LoVo (cell line): ENCODE results near the gene CCM2.
"Not testable (repeated sequence)": the region's sequence is repeated elsewhere in the genome, so short reads cannot be mapped to it uniquely, and the experiment has no call there.

Source experiments
- DNase-seq: peaks from one replicate; pipeline ENCODE4 v3.0.0-alpha.2; 2016; ENCODE audit warnings: low spot score

CCM2 gene

GRCh38 chr7:44999245-45000092 lies 532 bp upstream of the CCM2 start:
- peak; percentile 100 for DNase-seq

GRCh38 chr7:45001138-45001694 lies 1.2 kb downstream of the CCM2 start:
- DNase-seq = no peak

DNA sequence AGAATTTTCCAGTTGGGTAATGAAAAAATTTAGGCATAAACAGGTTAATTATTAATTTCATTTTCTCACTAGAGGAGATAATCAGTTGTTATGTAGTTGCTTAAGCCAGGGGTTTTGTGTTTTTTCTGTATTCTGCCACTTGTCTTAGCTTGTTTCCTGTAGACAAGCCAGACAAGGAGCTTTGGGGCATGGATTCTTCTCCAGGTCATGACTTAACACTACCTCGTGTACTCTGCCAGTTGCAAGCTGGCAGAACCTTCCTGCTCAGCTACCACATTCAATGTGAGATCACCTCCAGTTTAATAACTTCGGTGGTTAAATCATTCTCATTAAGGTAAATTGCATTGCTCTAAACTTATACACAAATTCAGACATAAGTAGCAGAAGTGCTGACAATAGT lies 1.8 kb downstream of the CCM2 start:
- no peak for DNase-seq

- DNase-seq = no peak
Measured at GRCh38 chr7:45003789-45004188, 3.8 kb downstream of the CCM2 start.

GRCh38 chr7:45007106-45007505 lies 7.1 kb downstream of the CCM2 start:
- no peak for DNase-seq

GRCh38 chr7:45007571-45008328 lies 7.7 kb downstream of the CCM2 start:
- DNase-seq = no peak

- DNase-seq = no peak
Measured at GRCh38 chr7:45013465-45013967, 13.5 kb downstream of the CCM2 start.

GRCh38 chr7:45015313-45015712 lies 15.3 kb downstream of the CCM2 start:
- DNase-seq = no peak

DNA sequence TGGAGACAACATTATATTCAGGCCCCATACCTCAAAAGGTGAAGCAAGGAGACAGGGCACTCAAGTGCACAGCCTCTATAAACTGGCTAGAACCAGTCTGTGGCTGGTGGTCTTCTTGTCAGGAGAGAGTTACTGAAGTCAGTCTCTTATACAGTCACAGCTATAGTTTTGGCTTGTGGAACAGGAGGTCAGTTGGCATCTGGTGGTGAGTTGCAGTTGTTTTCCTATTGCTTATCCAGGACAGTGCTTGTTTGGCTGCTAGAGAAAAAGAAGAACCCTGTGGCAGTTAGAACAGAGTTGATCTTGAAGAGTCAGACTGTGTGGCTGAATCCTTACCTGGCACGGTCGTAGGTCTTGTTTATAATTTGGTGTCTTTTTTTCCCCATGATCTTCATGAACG lies 17.3 kb downstream of the CCM2 start:
- no peak for DNase-seq

GRCh38 chr7:45020915-45021314 lies 20.9 kb downstream of the CCM2 start:
- no peak for DNase-seq

DNA sequence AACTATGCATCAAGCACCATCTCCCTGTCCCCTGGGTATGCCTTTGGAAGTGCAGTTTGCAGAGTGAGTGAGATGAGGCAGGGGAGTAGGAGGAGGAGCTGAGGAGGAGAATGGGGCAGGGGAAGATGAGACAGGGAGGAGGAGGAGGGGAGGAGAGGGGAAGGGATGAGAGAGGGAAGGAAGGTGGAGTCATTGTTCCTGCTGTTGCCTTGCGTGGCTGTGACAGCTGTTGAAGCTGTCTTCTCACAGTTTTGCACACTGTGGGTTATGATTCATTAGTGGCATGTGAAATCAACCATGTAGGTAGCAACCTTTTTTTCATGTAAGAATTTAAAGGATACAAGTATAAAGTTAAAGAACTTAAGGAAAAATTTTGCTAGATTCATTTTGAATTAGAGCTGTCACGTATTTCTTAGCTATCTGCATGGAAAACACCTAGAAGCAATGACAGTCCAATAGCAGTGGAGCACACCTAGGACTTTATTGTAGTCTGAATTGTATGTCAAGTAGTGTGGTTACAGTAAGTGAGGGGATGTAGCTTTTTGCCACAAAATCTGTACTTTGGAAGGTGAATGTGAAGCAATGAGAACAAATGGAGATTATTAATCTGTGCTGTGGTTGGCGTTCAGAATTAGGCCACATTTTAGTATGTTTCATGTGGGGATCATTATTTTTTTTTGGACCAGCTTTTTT lies 21.7 kb downstream of the CCM2 start:
- DNase-seq = no peak

DNA sequence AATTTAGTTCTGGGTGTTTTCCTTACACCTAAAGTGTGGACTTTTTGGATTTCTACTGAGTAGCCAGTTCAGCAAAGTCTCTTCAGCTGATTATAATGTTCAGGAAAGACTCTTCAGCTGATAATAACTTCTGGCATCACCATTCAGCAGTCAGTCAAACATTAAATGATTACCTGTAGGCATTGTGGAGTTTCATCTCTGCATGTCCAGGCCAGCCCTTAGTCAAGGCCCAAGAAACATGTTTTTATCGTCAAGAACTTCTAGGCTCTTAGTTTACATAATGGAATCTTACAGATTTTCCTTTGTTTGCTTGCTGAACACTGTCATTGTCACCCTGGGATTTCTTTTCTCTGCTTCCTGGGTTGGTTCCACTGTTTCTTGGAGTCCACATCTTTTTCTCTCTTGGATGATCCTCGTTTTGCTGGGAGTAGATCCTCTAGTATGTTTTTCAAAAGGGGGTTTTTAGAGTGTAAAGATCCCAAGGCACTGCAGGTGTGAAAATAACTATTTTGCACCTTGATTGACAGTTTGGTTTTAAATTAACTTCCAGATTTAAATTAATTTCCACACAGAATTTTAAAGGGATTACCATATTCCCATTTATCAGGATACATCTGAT lies 24.2 kb downstream of the CCM2 start:
- DNase-seq = no peak

DNA sequence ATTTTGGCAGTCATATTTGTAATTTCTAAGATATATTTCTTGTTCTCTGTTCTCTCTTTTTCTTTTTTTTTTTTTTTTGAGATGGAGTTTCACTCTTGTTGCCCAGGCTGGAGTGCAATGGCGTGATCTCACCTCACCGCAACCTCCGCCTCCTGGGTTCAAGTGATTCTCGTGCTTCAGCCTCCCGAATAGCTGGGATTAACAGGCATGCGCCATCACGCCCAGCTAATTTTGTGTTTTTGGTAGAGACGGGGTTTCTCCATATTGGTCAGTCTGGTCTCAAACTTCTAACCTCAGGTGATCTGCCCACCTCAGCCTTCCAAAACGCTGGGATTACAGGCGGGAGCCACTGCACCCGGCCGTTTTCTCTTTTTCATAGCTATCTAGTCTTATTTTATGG lies 25.5 kb downstream of the CCM2 start:
- DNase-seq = not testable (repeated sequence)

DNA sequence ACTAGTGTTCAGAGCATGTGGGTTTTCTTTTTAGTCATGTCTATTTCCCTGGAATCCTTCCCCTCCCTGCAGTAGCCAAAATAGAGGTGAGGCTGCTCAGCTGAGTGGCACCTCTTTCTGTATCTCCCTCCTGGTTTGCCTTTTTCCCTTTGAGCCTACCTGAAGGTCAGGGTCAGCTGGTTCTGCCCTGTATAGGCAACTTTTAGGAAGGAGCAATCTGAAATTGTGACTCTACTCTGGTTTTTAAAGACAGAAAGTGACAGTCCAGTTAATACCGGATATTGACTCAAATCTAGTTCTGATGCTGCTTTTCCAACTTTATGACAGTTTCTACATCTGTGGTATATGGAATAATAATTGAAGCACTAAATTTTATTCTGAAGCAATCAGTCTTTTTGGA lies 26.0 kb downstream of the CCM2 start:
- no peak for DNase-seq

DNA sequence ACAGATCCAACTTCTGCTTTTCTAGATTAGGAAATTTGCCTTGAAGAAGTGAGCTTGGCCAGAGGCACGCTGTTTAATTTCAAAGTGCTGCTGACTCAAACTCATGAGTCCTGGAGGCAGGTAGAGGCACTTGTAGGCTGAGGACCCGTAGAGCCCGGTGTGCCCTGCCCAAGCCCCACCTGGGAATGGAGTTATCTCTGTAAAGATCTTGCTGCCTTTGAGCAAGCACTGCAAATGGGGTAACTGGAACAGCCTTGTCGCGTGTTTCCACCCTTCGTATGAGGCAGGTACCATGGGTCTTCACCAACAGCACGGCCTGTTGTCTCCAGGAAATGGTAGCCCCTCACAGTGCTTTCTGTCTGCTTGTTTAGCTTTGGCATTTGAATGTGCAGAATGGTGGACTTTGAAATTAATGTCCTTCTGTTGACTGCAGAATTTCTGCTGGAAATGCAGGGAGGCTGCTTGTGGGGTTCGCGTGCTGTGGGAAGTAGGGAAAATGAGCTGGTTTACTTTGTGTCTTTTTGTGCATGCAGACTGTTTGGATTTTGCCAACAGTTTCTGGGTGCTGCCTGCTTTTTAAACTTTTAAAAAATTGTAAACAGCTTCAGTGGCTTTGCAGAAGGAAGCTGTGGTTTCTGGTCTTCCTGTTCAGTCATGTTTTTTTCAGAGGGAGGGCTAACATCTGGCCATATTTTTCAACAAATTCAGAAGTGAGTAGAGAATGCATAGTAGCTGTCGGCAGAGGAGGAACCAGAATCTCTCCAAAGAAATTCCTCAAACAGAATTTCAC lies 27.2 kb downstream of the CCM2 start:
- DNase-seq = no peak

DNA sequence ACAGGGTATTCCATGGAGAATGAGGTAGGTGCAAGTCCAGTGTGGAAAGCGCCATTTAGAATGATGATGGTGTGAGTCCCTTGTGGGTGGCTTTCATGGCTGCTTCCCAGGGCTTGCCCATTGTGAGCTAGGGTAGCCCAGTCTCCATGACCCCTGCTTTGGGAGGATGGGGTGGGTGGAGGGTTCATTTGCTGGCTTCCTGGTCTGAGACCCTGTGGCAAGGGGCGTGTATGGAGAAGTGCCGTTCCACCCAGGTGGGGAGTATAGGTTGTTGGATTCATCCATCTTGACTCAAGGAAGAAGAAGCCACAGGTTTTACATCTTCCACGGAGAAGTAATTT lies 27.7 kb downstream of the CCM2 start:
- no peak for DNase-seq

GRCh38 chr7:45028138-45028919 lies 28.3 kb downstream of the CCM2 start:
- no peak for DNase-seq

GRCh38 chr7:45028920-45029344 lies 28.9 kb downstream of the CCM2 start:
- no peak for DNase-seq

- no peak for DNase-seq
Measured at GRCh38 chr7:45031829-45032228, 31.8 kb downstream of the CCM2 start.

- no peak for DNase-seq
Measured at GRCh38 chr7:45032421-45032820, 32.4 kb downstream of the CCM2 start.
